K562 (cell line): ENCODE data around the gene ZNF563. TPM values are rescaled to one million over a fixed set of nuclear protein-coding genes. Genes with fewer than 3 reads are reported as not detected.

Experiments used
- CBX3 ChIP-seq, 2 experiments: IDR thresholded peaks; 1 replicate in 1 of 2; 2 replicates in 1 of 2; pipeline ENCODE4 v1.6.1; 2012; ENCODE audit warnings: inconsistent platforms in 2 of 2, low read length in 2 of 2, borderline replicate concordance in 1 of 2, control low read depth in 1 of 2
- CEBPZ ChIP-seq: fragments of 150-350 bp; IDR thresholded peaks from 2 replicates; pipeline ENCODE4 v1.6.1; 2014; ENCODE audit warnings: low read depth, mild to moderate bottlenecking, low read length, borderline replicate concordance
- DACH1 ChIP-seq: fragments of 450-650 bp; IDR thresholded peaks from 2 replicates; pipeline ENCODE4 v1.6.1; 2018; ENCODE audit not compliant: partially characterized antibody
- DPF2 ChIP-seq: fragments of 450-650 bp; IDR thresholded peaks from 2 replicates; pipeline ENCODE4 v1.6.1; 2016
- ID3 ChIP-seq, 2 experiments: fragments of 250-450 bp in 1 of 2; fragments of 450-650 bp in 1 of 2; sonication (Bioruptor Pico) in 1 of 2; IDR thresholded peaks; 2 replicates each; pipeline versions ENCODE4 v1.6.1 to v1.8.0; 2016 to 2021; ENCODE audit warnings: mild to moderate bottlenecking in 2 of 2, moderate library complexity in 2 of 2, missing compliant biosample characterization in 1 of 2, missing genetic modification characterization in 1 of 2
- MTA2 ChIP-seq: fragments of 450-650 bp; IDR thresholded peaks from 2 replicates; pipeline ENCODE4 v1.6.1; 2016; ENCODE audit warnings: low read depth
- SREBF1 ChIP-seq: fragments of 150-350 bp; IDR thresholded peaks from 2 replicates; pipeline ENCODE4 v1.6.1; 2014; ENCODE audit warnings: antibody characterized with exemption, low read depth, low read length, borderline replicate concordance
- TEAD4 ChIP-seq, 2 experiments: sonication (generic) in 1 of 2; formaldehyde crosslinking in 1 of 2; IDR thresholded peaks; 2 replicates each; pipeline versions ENCODE4 v1.6.1 to v1.8.0; 2012 to 2022; ENCODE audit warnings: borderline replicate concordance in 1 of 2, inconsistent platforms in 1 of 2, low read length in 1 of 2, mild to moderate bottlenecking in 1 of 2, missing genetic modification reagents in 1 of 2
- TFE3 ChIP-seq: fragments of 450-650 bp; formaldehyde crosslinking; IDR thresholded peaks from 2 replicates; pipeline ENCODE4 v1.4.0; 2020; ENCODE audit warnings: mild to moderate bottlenecking, mixed read lengths
- TRIM28 ChIP-seq: fragments of 450-650 bp; IDR thresholded peaks from 2 replicates; pipeline ENCODE4 v1.6.1; 2017
- WHSC1 ChIP-seq: IDR thresholded peaks from one replicate; pipeline ENCODE4 v1.6.1; 2012; ENCODE audit warnings: low read length, control low read depth, inconsistent platforms
- YBX1 ChIP-seq: fragments of 450-650 bp; IDR thresholded peaks from 2 replicates; pipeline ENCODE4 v1.7.1; 2016; ENCODE audit warnings: mild to moderate bottlenecking
- ZBED1 ChIP-seq: IDR thresholded peaks from 2 replicates; pipeline ENCODE4 v1.6.1; 2014
- ZEB2 ChIP-seq: fragments of 450-650 bp; IDR thresholded peaks from 2 replicates; pipeline ENCODE4 v1.6.1; 2016
- ZNF124 ChIP-seq: sonication (generic); formaldehyde crosslinking; IDR thresholded peaks from 2 replicates; pipeline ENCODE4 v1.8.1; 2022; ENCODE audit warnings: missing genetic modification reagents
- ZNF583 ChIP-seq: fragments of 250-450 bp; sonication (Bioruptor Pico); IDR thresholded peaks from 2 replicates; pipeline ENCODE4 v1.4.0; 2020
- ZNF639 ChIP-seq, 2 experiments: fragments of 200-800 bp in 1 of 2; sonication (Bioruptor generic) in 1 of 2; sonication (generic) in 1 of 2; formaldehyde crosslinking in 1 of 2; IDR thresholded peaks in 1 of 2; conservative IDR thresholded peaks in 1 of 2; 2 replicates each; pipeline versions ENCODE4 v1.5.0 to v1.6.1; 2016 to 2020; ENCODE audit warnings: missing compliant biosample characterization in 1 of 2, missing genetic modification characterization in 1 of 2, missing genetic modification reagents in 1 of 2
- ZNF75A ChIP-seq: fragments of 450-650 bp; formaldehyde crosslinking; IDR thresholded peaks from 2 replicates; pipeline ENCODE4 v1.4.0; 2020; ENCODE audit warnings: mild to moderate bottlenecking
- polyA plus RNA-seq, 8 experiments: library from polyadenylated mRNA; depleted of rRNA in 4 of 8; stranded (reverse) in 5 of 8; unstranded in 3 of 8; fragments of >200 nt; fragmentation: Nextera tagmentation in 2 of 8; fragmentation: Illumina TruSeq in 1 of 8; extraction: Ambion mirVana in 2 of 8; extraction: Trizol in 1 of 8; gene quantifications; 2 replicates each; pipeline versions ENCODE4 v1.2.1 to v1.2.3, GENCODE V29; 2011 to 2014; ENCODE audit warnings: inconsistent platforms in 1 of 8, missing spikeins in 1 of 8
- total RNA-seq, 7 experiments: library from RNA; depleted of rRNA in 6 of 7; stranded (reverse); fragments of >200 nt in 6 of 7; fragmentation: Illumina TruSeq in 2 of 7; extraction: Trizol in 2 of 7; gene quantifications; 2 replicates each; pipeline versions ENCODE4 v1.2.1 to v1.2.3, GENCODE V29; 2011 to 2021; ENCODE audit warnings: low replicate concordance in 1 of 7
- TF ChIP-seq, protein P1 (sequence below): fragments of 450-650 bp; formaldehyde crosslinking; IDR thresholded peaks from 2 replicates; pipeline ENCODE4 v1.4.0; 2022; ENCODE audit warnings: missing genetic modification characterization
- TF ChIP-seq, protein P2 (sequence below): fragments of 450-650 bp; IDR thresholded peaks from 2 replicates; pipeline ENCODE4 v1.6.1; 2018; ENCODE audit warnings: mild to moderate bottlenecking, low read depth; ENCODE audit not compliant: partially characterized antibody

The ZNF563 gene
- total and polyA plus RNA-seq, 9 of the 15 experiments (the other 6 are each of a cell fraction or from before 2014, with no cell fraction given) = 0.37 to 2.9 (median 0.74) TPM

DNA sequence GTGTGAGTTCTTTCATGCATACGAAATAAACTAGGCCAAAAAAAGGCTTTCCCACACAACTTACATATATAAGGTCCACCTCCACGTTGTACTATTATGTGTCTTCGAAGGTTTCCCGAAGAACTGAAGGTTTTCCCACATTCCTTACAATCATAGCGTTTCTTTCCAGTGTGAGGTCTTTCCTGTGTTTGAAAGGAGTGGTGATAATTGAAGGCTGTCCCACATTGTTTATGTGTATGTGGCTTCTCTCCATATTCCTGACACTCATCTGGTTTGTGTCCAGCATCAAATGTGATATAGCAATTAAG is 17.4 kb upstream of the ZNF563 start (continued):
- TF ChIP-seq CEBPZ (no peak), YBX1 (no peak), ZEB2 (0 out of 2 replicates have a peak, but pooled peaks have one; percentile 25), ZNF124 (CRISPR knock-in tag) (no peak), ZNF639 (CRISPR knock-in tag; conservative IDR thresholded peaks at IDR 0.05 in 1 of 2, IDR thresholded peaks at IDR 0.05 in 1 of 2) (no peak), DPF2 (no peak), CBX3 (IDR thresholded peaks at IDR 0.05; ENCODE audit: borderline replicate concordance in 1 of 2, low read length in 2 of 2) (peak in 1 of 2 experiments; percentile 71; a peak in 2 of 3 replicates), MTA2 (no peak), WHSC1 (no peak), ID3 (CRISPR knock-in tag; IDR thresholded peaks at IDR 0.05) (no peak), ID3 (tag; IDR thresholded peaks at IDR 0.05) (no peak), ZNF583 (no peak), TEAD4 (IDR thresholded peaks at IDR 0.05; ENCODE audit: low read length) (peak; percentile 51; the same call in 1 of the 2 replicates), TEAD4 (CRISPR knock-in tag; IDR thresholded peaks at IDR 0.05; ENCODE audit: borderline replicate concordance) (no peak), ZNF75A (CRISPR knock-in tag) (peak; percentile 96), TRIM28 (peak; percentile 58; the same call in 1 of the 2 replicates), TFE3 (no peak), DACH1 (no peak), ZBED1 (no peak), SREBF1 (no peak)
- TF ChIP-seq, protein P1, sequence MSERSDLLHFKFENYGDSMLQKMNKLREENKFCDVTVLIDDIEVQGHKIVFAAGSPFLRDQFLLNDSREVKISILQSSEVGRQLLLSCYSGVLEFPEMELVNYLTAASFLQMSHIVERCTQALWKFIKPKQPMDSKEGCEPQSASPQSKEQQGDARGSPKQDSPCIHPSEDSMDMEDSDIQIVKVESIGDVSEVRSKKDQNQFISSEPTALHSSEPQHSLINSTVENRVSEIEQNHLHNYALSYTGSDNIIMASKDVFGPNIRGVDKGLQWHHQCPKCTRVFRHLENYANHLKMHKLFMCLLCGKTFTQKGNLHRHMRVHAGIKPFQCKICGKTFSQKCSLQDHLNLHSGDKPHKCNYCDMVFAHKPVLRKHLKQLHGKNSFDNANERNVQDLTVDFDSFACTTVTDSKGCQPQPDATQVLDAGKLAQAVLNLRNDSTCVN (CRISPR knock-in tag) = no peak
- TF ChIP-seq, protein P2, sequence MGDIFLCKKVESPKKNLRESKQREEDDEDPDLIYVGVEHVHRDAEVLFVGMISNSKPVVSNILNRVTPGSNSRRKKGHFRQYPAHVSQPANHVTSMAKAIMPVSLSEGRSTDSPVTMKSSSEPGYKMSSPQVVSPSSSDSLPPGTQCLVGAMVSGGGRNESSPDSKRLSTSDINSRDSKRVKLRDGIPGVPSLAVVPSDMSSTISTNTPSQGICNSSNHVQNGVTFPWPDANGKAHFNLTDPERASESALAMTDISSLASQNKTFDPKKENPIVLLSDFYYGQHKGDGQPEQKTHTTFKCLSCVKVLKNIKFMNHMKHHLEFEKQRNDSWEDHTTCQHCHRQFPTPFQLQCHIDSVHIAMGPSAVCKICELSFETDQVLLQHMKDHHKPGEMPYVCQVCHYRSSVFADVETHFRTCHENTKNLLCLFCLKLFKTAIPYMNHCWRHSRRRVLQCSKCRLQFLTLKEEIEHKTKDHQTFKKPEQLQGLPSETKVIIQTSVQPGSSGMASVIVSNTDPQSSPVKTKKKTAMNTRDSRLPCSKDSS = peak; percentile 59
